ENCODE measurements around the gene JPH3.
"Not testable (repeated sequence)": the region's sequence is repeated elsewhere in the genome, so short reads cannot be mapped to it uniquely, and the experiment has no call there.

JPH3 gene

GRCh38 chr16:87654826-87655225 lies 52.5 kb downstream of the JPH3 start:
- DNase-seq (ENCODE audit: low read depth): no peak

DNA sequence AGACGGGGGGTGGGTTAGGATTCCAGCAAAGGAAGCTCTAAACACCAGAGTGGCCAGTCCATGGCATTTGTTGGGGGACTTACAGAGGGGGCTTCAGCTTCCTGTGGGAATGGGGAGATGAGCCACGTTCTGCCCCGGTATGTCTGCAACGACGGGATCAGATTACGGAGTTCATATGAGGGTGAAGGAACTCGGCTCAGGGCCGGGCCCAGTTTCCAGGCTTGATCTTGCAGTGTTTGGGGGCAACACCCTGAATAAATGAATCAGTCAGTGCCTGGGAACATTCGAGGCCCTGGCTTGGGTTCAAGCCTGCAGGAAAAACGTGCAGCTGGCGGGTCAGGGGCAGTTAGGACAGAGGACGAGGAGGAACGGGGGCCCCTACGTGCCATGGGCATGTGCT lies 54.0 kb downstream of the JPH3 start:
- DNase-seq (ENCODE audit: low read depth): no peak

DNA sequence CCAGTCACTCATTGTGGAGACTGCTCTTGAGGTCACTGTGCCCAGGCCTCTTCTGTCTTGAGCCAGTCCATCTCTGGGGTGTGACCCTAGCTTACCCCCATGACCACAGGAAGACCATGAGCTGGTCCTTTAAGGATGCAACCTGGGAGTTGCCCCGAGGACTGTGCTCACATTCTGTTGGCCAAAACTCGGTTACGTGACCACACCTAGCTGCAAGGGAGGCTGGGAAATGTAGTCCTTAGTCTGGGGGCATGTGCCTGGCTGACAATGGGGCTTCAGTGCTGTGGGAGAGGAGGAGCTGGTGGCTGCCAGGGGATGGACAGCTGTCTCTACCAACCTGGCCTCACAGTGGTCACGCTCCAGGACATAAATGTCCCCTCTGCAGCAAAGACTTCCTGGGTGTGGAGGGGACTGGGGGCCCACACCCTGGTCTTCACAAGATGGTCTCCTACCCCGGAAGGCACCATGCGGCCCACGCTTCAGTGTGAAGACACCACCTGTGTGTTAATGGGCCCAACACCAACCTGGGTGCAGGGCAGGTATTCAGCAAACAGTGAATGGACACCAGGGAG lies 55.4 kb downstream of the JPH3 start:
- no peak for DNase-seq (ENCODE audit: low read depth)

DNA sequence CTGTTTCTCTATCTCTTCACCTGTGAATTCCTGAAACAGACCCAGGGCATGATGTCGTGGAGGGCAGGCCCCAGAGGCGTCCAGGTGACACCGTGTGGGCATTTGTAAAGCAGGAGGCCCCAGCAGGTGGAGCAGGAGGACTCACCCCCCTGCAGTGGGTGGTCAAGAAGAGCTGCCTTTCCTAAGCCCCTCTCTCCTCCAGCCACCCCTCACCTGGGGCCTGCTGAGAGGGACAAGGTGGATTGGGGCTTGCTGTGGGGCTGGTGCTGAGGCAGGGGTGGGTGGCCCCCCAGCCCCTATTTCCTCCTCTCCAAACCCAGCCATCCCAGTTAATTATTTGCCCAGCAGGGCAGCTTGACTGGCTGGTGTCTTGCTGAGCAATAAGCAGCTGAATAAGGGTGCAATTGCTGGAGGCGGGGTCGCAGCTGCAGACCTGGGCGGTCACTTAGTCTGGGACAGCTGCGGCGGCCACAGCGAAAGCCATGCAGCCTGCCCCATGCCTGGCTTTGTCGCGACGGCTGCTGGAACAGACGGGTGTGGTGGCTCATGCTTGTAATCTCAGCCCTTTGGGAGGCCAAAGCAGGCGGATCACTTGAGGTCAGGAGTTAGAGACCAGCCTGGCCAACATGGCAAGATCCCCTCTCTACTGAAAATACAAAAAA lies 56.4 kb downstream of the JPH3 start:
- no peak for DNase-seq (ENCODE audit: low read depth)

- no peak for DNase-seq (ENCODE audit: low read depth)
Observed at GRCh38 chr16:87661561-87661960, 59.3 kb downstream of the JPH3 start.

- no peak for DNase-seq (ENCODE audit: low read depth)
Observed at GRCh38 chr16:87662254-87663204, 60.2 kb downstream of the JPH3 start.

DNA sequence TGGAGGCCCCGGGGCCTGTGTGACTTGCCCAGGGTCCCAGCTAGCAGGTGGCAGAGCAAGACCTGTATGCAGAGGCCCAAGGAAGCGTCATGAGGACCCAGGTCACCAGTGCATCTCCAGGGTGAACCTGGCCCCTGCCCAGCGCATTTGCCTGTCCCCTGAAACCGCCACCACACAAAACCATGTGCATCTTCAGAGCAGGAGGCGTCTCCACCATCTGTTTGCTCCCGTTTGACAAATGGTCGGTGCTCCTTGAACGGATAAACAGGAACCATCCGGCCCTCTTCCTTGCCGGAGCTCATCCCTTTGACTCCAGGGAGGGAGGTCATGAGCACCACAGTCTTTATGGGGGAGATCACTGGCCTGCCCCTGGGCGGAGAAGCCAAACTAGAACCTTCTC lies 62.5 kb downstream of the JPH3 start:
- no peak for DNase-seq (ENCODE audit: low read depth)

DNA sequence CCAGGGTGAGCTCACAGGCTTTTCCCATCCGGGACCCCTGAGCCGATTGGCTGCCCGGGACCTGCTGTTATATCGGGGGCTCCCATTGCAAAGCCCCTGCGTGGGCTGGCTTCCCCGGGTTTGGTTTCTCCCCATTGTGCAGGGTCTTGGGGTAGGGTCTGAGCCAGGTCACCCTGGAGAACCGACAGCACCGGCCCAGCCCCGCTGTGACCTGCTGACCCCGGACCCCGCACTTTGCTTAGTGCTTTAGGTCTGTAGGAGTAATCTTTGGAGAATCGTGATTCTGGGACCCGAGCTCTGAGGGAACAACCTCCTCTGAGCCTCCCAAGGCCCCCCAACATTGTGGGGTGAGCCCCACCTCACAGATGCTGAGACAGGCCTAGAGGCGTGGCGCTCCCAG lies 62.9 kb downstream of the JPH3 start:
- DNase-seq (ENCODE audit: low read depth): no peak

- DNase-seq (ENCODE audit: low read depth): no peak
Observed at GRCh38 chr16:87666919-87667318, 64.6 kb downstream of the JPH3 start.

- no peak for DNase-seq (ENCODE audit: low read depth)
Observed at GRCh38 chr16:87667443-87667842, 65.1 kb downstream of the JPH3 start.

- no peak for DNase-seq (ENCODE audit: low read depth)
Observed at GRCh38 chr16:87667946-87668345, 65.6 kb downstream of the JPH3 start.

GRCh38 chr16:87669672-87670071 lies 67.4 kb downstream of the JPH3 start:
- DNase-seq (ENCODE audit: low read depth): no peak

GRCh38 chr16:87671221-87671620 lies 68.9 kb downstream of the JPH3 start:
- DNase-seq (ENCODE audit: low read depth): no peak

DNA sequence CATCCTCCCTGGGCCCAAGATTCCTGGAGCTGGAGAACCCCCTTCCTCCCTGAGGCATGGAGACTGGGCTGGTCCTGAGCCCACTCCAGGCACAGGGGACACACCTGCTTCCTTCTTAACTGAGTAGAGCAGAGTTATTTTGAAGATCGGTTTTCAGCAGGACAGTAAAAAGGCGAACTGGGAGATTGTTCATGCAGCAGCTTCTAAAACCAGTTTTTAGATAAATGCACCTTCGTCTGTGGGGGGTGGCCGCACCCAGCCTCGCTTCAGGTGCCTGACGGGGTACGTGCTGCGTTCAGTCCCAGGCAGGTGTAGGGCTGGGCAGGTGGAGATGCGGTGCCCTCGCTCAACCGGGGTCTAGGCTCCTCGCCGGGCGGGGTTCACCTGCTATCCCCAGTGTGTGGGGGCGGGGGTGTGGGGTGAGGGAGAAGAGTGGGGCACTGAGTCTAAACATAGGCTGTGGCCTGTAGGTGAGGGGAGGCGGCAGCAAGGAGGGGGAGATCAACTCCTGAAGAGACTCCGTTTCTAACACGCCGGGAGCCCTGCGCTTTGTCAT lies 69.5 kb downstream of the JPH3 start:
- DNase-seq (ENCODE audit: low read depth): no peak

DNA sequence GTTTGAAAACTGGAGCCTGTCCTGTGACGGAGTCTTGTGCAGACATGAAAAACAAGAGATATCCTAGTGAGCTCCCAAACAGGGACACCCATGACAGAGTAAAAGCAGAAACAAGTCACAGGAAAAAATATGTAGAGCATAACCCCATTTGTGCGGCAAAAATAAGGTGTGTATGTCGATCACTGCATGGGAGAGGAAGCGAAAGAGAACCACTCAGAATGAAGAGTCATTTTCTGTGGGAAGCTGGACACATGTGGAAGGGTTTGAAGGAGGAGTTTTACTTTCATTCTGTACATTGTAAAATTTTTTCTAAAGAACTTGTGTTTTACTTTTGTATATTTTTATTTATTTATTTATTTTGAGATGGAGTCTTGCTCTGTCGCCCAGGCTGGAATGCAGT lies 72.1 kb downstream of the JPH3 start:
- DNase-seq (ENCODE audit: low read depth): no peak

- no peak for DNase-seq (ENCODE audit: low read depth)
Observed at GRCh38 chr16:87675111-87675719, 72.9 kb downstream of the JPH3 start.

GRCh38 chr16:87677830-87678229 lies 75.5 kb downstream of the JPH3 start:
- no peak for DNase-seq (ENCODE audit: low read depth)

DNA sequence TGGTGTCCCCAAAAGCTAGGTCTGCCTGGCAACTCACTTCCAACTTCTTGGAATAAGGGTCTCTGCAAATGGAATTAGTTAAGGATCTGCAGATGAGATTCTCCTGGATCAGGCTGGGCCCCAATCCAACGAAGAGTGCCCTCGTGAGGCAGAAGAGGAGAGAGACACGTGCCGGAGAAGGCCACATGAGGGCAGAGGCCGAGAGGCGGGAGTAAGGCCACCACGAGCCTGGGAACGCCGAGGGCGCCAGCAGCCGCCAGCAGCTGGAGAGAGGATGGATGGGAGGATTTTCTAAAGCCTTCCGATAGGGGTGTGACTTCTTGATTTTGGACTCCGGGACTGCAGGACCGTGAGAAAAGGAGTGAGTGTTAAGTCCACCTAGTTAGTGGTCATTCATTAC lies 76.3 kb downstream of the JPH3 start:
- no peak for DNase-seq (ENCODE audit: low read depth)

- DNase-seq (ENCODE audit: low read depth): no peak
Observed at GRCh38 chr16:87679593-87680271, 77.4 kb downstream of the JPH3 start.

GRCh38 chr16:87680272-87680644 lies 78.0 kb downstream of the JPH3 start:
- DNase-seq (ENCODE audit: low read depth): no peak

DNA sequence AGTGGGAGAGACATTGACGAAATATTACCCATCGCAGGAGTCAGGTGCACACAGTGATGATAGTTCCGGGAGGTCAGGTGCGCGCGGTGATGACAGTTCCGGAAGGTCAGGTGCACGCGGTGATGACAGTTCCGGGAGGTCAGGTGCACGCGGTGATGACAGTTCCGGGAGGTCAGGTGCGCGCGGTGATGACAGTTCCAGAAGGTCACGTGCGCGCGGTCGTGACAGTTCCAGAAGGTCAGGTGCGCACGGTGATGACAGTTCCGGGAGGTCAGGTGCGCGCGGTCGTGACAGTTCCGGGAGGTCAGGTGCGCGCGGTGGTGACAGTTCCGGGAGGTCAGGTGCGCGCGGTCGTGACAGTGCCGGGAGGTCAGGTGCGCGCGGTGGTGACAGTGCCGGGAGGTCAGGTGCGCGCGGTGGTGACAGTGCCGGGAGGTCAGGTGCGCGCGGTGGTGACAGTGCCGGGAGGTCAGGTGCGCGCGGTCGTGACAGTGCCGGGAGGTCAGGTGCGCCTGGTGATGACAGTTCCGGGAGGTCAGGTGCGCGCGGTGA lies 78.8 kb downstream of the JPH3 start:
- DNase-seq (ENCODE audit: low read depth): not testable (repeated sequence)

All from activated gamma-delta T cell treated with anti-CD3 and anti-CD28 coated beads, Interleukin-2, amount 50 U/mL, for 16 hours (primary cell).